GM21717 (cell line): ENCODE measurements around the gene PSPH.
A peak's percentile ranks its signal among the peaks of the same experiment; 100 is the strongest.
"Not testable (repeated sequence)": the region's sequence is repeated elsewhere in the genome, so short reads cannot be mapped to it uniquely, and the experiment has no call there.

Experiments used
- ATAC-seq: cut with Tn5 transposase; IDR thresholded peaks from one replicate; pipeline ENCODE4 v1.9.1; 2021; ENCODE audit warnings: mild to moderate bottlenecking, moderate library complexity; ENCODE audit not compliant: unreplicated experiment

PSPH gene

GRCh38 chr7:56063500-56063881 lies 12.2 kb upstream of the PSPH start:
- no peak for ATAC-seq

- ATAC-seq = no peak
Observed at GRCh38 chr7:56062382-56062781, 11.1 kb upstream of the PSPH start.

- no peak for ATAC-seq
Observed at GRCh38 chr7:56053993-56054392, 2.7 kb upstream of the PSPH start.

GRCh38 chr7:56053379-56053778 lies 2.1 kb upstream of the PSPH start:
- no peak for ATAC-seq

- ATAC-seq = no peak
Observed at GRCh38 chr7:56051053-56051338, 248 bp downstream of the PSPH start.

GRCh38 chr7:56048763-56049162 lies 2.5 kb downstream of the PSPH start:
- ATAC-seq = not testable (repeated sequence)

GRCh38 chr7:56048245-56048644 lies 3.0 kb downstream of the PSPH start:
- ATAC-seq = no peak

GRCh38 chr7:56047446-56048116 lies 3.7 kb downstream of the PSPH start:
- not testable (repeated sequence) for ATAC-seq

GRCh38 chr7:56046721-56047445 lies 4.4 kb downstream of the PSPH start:
- no peak for ATAC-seq

GRCh38 chr7:56045758-56046157 lies 5.5 kb downstream of the PSPH start:
- ATAC-seq = not testable (repeated sequence)

- ATAC-seq = no peak
Observed at GRCh38 chr7:56040730-56041129, 10.5 kb downstream of the PSPH start.

GRCh38 chr7:56033671-56034432 lies 17.4 kb downstream of the PSPH start:
- peak; percentile 96 for ATAC-seq

GRCh38 chr7:56032578-56032977 lies 18.7 kb downstream of the PSPH start:
- ATAC-seq = not testable (repeated sequence)

GRCh38 chr7:56031556-56031955 lies 19.7 kb downstream of the PSPH start:
- ATAC-seq = not testable (repeated sequence)

GRCh38 chr7:56030340-56030739 lies 20.9 kb downstream of the PSPH start:
- ATAC-seq = no peak

- no peak for ATAC-seq
Observed at GRCh38 chr7:56028942-56029630, 22.2 kb downstream of the PSPH start.

- no peak for ATAC-seq
Observed at GRCh38 chr7:56026538-56026937, 24.7 kb downstream of the PSPH start.

GRCh38 chr7:56023500-56023899 lies 27.7 kb downstream of the PSPH start:
- ATAC-seq = no peak

GRCh38 chr7:56019501-56019900 lies 31.7 kb downstream of the PSPH start:
- no peak for ATAC-seq

GRCh38 chr7:56017015-56017414 lies 34.2 kb downstream of the PSPH start:
- ATAC-seq = not testable (repeated sequence)

- ATAC-seq = no peak
Observed at GRCh38 chr7:56009695-56010094, 41.5 kb downstream of the PSPH start.
